SK-N-SH (cell line): ENCODE data around the gene OR1E2.

Source experiments
- CTCF ChIP-seq: fragments of 200-600 bp; sonication (generic); IDR thresholded peaks from 2 replicates; pipeline ENCODE4 v1.6.1; 2017; ENCODE audit warnings: antibody characterized with exemption, mild to moderate bottlenecking, moderate library complexity
- NFIC ChIP-seq: IDR thresholded peaks from 2 replicates; pipeline ENCODE4 v1.4.0; 2012; ENCODE audit warnings: borderline replicate concordance
- RAD21 ChIP-seq: IDR thresholded peaks from 2 replicates; pipeline ENCODE4 v1.6.1; 2012; ENCODE audit warnings: mild to moderate bottlenecking, low read length
- TEAD4 ChIP-seq: IDR thresholded peaks from 2 replicates; pipeline ENCODE4 v1.4.0; 2012; ENCODE audit warnings: mild to moderate bottlenecking, borderline replicate concordance; ENCODE audit not compliant: insufficient read depth
- USF2 ChIP-seq: fragments of 150-350 bp; IDR thresholded peaks from 2 replicates; pipeline ENCODE4 v1.6.1; 2017; ENCODE audit warnings: antibody characterized with exemption, low read length, low read depth, borderline replicate concordance

- no peak for TF ChIP-seq CTCF
- TF ChIP-seq NFIC = no peak
- no peak for TF ChIP-seq TEAD4
- TF ChIP-seq RAD21 = no peak
- no peak for TF ChIP-seq USF2
Observed at GRCh38 chr17:3411070-3411469, 22.6 kb downstream of the OR1E2 start, which contains the start of gene OR3A3.
